HL-60 (cell line): ENCODE results near the gene DDX46.

Experiments
- DNase-seq, 2 experiments: peaks; one replicate each; pipeline ENCODE4 v3.0.0-alpha.2; 2010 to 2020; ENCODE audit warnings: low read depth in 1 of 2, low spot score in 1 of 2
- H3K27ac ChIP-seq: fragments of 250-450 bp; sonication (Bioruptor Pico); replicated peaks from 2 replicates; pipeline ENCODE4 v1.5.1; 2020; ENCODE audit warnings: mild to moderate bottlenecking, moderate library complexity
- H3K27me3 ChIP-seq: fragments of 250-450 bp; sonication (Bioruptor Pico); 2 replicates; pipeline ENCODE4 v1.5.1; 2021; ENCODE audit warnings: mild to moderate bottlenecking, moderate library complexity; ENCODE audit not compliant: insufficient read depth, poor library complexity, severe bottlenecking
- H3K4me3 ChIP-seq: replicated peaks from 2 replicates; pipeline ENCODE4 v1.5.1; 2011; ENCODE audit warnings: mild to moderate bottlenecking, control low read depth, low read length; ENCODE audit not compliant: insufficient read depth
- GABPA ChIP-seq: IDR thresholded peaks from 2 replicates; pipeline ENCODE4 v1.6.1; 2012; ENCODE audit warnings: low read depth
- POLR2AphosphoS5 ChIP-seq: IDR thresholded peaks from 2 replicates; pipeline ENCODE4 v1.6.1; 2012; ENCODE audit warnings: low read depth
- SPI1 ChIP-seq: IDR thresholded peaks from 2 replicates; pipeline ENCODE4 v1.6.1; 2012; ENCODE audit warnings: low read depth, mild to moderate bottlenecking, borderline replicate concordance
- TF ChIP-seq, protein P1 (sequence below): IDR thresholded peaks from one replicate; pipeline ENCODE4 v1.5.1; 2011; ENCODE audit warnings: low read length, control low read depth, inconsistent platforms; ENCODE audit not compliant: insufficient read depth
- TF ChIP-seq, protein P2 (sequence below): IDR thresholded peaks from 2 replicates; pipeline ENCODE4 v1.6.1; 2012; ENCODE audit warnings: low read depth; ENCODE audit not compliant: insufficient replicate concordance

Gene DDX46

DNA sequence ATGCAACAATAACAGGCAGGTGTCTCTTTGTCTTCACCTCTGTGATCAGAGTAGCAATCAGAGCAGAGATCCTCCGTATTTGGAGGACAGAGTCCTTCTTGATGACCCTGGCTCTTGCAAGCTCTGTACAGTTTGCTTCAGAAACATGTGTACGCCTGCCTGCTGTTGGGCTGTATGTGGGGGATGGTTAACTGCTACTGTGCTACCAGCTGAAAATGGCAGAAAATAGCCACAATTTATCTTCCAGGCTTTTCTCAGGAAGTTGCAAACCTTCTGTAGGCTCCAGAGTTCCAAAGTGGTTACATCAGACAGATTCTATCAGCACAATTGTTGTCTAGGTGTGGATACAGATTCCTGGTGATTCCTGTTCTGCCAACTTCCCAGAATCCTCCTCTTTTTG is 35.5 kb downstream of the DDX46 start:
- Histone ChIP-seq H3K4me3 (no peak overlapping the region), H3K27ac (no peak overlapping the region), H3K27me3 (no peaks in the 10 kb centered on the region)
- DNase-seq: no peak
- TF ChIP-seq, protein P1, sequence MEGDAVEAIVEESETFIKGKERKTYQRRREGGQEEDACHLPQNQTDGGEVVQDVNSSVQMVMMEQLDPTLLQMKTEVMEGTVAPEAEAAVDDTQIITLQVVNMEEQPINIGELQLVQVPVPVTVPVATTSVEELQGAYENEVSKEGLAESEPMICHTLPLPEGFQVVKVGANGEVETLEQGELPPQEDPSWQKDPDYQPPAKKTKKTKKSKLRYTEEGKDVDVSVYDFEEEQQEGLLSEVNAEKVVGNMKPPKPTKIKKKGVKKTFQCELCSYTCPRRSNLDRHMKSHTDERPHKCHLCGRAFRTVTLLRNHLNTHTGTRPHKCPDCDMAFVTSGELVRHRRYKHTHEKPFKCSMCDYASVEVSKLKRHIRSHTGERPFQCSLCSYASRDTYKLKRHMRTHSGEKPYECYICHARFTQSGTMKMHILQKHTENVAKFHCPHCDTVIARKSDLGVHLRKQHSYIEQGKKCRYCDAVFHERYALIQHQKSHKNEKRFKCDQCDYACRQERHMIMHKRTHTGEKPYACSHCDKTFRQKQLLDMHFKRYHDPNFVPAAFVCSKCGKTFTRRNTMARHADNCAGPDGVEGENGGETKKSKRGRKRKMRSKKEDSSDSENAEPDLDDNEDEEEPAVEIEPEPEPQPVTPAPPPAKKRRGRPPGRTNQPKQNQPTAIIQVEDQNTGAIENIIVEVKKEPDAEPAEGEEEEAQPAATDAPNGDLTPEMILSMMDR: no peak
- TF ChIP-seq, protein P2, sequence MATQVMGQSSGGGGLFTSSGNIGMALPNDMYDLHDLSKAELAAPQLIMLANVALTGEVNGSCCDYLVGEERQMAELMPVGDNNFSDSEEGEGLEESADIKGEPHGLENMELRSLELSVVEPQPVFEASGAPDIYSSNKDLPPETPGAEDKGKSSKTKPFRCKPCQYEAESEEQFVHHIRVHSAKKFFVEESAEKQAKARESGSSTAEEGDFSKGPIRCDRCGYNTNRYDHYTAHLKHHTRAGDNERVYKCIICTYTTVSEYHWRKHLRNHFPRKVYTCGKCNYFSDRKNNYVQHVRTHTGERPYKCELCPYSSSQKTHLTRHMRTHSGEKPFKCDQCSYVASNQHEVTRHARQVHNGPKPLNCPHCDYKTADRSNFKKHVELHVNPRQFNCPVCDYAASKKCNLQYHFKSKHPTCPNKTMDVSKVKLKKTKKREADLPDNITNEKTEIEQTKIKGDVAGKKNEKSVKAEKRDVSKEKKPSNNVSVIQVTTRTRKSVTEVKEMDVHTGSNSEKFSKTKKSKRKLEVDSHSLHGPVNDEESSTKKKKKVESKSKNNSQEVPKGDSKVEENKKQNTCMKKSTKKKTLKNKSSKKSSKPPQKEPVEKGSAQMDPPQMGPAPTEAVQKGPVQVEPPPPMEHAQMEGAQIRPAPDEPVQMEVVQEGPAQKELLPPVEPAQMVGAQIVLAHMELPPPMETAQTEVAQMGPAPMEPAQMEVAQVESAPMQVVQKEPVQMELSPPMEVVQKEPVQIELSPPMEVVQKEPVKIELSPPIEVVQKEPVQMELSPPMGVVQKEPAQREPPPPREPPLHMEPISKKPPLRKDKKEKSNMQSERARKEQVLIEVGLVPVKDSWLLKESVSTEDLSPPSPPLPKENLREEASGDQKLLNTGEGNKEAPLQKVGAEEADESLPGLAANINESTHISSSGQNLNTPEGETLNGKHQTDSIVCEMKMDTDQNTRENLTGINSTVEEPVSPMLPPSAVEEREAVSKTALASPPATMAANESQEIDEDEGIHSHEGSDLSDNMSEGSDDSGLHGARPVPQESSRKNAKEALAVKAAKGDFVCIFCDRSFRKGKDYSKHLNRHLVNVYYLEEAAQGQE: no peak
- no peak for TF ChIP-seq SPI1
- TF ChIP-seq POLR2AphosphoS5: no peak
- no peak for TF ChIP-seq GABPA

DNA sequence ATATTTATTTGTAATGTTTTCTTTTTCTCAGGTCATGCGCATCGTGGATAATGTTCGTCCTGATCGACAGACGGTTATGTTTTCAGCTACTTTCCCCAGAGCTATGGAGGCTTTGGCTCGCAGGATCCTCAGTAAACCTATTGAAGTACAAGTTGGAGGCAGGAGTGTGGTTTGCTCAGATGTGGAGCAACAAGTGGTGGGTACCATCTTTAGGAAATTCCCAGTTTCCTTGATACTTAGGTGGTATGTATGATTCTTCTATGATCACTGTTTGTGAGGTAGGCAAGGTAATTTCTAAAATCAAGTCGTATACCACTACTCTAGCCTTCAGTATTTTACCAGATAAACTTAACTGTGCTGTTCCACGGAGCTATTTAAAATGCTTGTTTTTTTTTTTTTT is 36.2 kb downstream of the DDX46 start:
- Histone ChIP-seq H3K27ac (no peak overlapping the region), H3K27me3 (no peaks in the 10 kb centered on the region), H3K4me3 (no peak overlapping the region)
- TF ChIP-seq, protein P2: no peak
- TF ChIP-seq, protein P1: no peak
- DNase-seq: no peak

DNA sequence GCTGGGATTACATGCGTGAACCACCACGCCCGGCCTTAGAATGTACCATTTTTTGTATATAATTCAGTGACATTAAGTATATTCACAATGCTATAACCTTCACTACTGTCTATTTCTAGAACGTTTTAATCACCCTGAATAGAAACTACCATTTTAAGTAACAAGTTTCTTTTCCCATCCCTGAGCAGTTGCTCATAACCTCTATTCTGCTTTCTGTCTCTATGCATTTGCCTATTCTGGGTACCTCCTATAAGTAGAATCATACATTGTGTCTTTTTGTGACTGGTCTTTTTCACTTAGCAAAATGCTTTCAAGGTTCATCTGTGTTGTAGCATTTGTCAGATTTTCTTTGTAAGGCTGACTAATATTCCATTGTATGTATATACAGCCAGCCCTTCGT is 39.9 kb downstream of the DDX46 start:
- H3K4me3 ChIP-seq: no peak overlapping the region
- no peak overlapping the region for H3K27ac ChIP-seq
- no peak for DNase-seq
- H3K27me3 ChIP-seq: no peaks in the 10 kb centered on the region
- TF ChIP-seq SPI1 (no peak), POLR2AphosphoS5 (no peak), GABPA (no peak)
- TF ChIP-seq, protein P1: no peak
- TF ChIP-seq, protein P2: no peak
